ENCODE data around the gene CHCHD5. TPM values are rescaled to one million over a fixed set of nuclear protein-coding genes. Genes with fewer than 3 reads are reported as not detected.
"Not testable (repeated sequence)": the region's sequence is repeated elsewhere in the genome, so short reads cannot be mapped to it uniquely, and the experiment has no call there.

CHCHD5 gene, protein sequence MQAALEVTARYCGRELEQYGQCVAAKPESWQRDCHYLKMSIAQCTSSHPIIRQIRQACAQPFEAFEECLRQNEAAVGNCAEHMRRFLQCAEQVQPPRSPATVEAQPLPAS
- 52.5 and 56.4 TPM in 2 replicates for total RNA-seq (2014; rRNA removed; shearing (Covaris generic))
- polyA plus RNA-seq (2015; cell fraction: cytosol; rRNA removed), result 48.3 and 53.1 TPM in 2 replicates
- polyA plus RNA-seq (2015; cell fraction: nucleus; rRNA removed), result 19.1 and 20.9 TPM in 2 replicates

DNA sequence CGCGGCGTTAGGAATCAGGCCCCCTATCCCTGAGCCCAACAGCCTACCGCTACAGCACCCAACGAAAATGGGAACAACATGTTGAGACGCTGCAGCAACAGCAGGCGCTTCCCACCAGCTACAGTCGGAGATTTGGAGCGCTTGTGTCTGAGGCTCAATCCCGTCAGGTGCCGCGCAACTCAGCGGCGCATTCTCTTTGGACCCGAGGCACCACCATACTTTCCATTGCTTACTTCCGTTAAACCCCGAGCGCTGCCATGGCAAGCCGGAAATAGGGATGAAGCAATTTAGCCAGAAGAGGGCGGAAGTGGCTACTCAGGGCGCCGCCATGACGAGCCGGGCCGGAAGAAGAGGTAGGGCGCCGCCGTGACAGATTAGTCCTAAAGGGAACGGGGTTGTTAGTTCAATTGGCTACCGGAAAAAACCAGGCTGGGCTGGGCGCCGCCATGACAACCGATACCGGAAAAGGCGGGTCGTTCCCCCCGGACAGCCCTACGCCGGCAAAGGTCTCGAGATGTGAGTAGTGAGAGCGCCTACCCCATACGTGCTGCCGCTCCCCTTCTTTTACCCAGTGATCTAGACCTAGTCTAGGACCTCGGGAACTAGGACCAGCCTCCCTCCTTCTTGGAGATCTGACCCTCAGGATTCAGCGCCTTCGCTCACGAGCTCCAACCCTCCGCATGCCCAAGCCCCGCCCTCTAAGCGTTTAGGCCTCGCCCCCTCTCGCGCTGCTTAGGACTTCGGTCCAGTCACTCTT is at the start of gene CHCHD5:
Gene CHCHD5 (plus strand): TSS at position 476 of the 757 bp plus-strand sequence. CDS start 39 bp downstream, at position 515.
- DNase-seq (ENCODE audit: low read depth), result peak; percentile 99

DNA sequence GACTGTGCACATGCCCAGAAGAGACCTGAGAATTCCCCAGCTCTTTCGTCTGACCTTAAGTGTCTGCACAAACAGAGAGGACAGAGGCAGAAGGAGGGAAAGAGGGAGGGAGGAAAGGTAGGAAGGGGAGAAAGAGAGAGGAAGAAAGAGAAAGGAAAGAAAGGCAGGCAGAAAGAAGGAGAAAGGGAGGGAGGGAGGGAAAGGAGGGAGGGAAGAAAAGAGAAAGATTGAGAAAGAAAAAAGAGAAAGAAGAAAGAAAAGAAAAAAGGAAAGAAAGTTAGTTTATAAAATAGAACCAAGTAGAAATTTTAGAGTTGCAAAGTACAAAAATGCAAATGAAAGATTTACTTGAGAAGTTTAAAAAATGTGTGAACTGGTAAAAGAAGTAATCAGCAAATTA is 49.6 kb upstream of the CHCHD5 start:
- DNase-seq (ENCODE audit: low read depth), result no peak

DNA sequence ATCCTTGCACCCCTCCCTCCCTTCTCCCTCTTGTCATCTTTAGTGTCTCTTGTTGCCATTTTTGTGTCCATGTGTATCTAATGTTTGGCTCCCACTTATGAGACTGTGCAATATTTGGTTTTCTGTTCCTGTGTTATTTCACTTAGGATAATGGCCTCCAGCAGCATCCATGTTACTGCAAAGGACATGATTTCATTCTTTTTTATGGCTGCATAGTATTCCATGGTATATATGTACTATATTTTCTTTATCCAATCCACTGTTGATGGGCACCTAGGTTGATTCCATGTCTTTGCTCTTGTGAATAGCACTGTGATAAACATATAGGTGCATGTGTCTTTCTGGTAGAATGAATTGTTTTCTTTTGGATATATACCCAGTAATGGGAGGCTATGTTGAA is 47.7 kb upstream of the CHCHD5 start:
- not testable (repeated sequence) for DNase-seq (ENCODE audit: low read depth)

DNA sequence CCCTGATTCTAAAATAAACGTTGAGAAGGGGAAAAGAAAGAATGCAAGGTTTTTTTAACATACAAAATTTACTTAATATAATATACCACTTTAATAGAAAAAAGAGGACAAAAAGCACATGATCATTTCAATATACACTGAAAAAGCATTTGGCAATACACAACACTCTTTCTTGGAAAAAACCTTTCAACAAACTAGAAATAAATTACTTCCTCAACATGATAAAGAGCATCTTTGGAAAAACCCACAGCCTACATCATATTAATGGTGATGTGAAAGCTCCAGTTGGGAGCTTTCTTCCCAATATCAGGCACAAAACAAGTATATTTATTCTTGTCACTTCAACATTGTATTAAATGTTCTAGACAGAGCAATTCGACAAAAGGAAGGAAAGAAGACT is 45.1 kb upstream of the CHCHD5 start:
- DNase-seq (ENCODE audit: low read depth), result no peak

DNA sequence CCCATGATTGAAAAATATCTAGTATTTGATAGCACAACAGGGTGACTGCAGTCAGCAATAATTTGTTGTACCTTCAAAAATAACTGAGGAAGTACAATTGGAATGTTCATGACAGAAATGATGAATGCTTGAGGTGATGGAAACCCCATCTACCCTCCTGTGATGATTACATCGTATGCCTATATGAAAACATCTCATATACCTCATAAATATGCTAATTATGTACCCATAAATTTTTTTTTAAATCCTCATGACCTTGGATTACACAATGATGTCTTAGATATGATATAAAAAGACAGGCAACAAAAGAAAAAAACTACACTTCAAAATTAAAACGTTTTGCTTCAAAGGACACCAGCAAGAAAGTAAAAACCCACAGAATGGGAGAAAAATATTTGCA is 43.5 kb upstream of the CHCHD5 start:
- DNase-seq (ENCODE audit: low read depth), result no peak

DNA sequence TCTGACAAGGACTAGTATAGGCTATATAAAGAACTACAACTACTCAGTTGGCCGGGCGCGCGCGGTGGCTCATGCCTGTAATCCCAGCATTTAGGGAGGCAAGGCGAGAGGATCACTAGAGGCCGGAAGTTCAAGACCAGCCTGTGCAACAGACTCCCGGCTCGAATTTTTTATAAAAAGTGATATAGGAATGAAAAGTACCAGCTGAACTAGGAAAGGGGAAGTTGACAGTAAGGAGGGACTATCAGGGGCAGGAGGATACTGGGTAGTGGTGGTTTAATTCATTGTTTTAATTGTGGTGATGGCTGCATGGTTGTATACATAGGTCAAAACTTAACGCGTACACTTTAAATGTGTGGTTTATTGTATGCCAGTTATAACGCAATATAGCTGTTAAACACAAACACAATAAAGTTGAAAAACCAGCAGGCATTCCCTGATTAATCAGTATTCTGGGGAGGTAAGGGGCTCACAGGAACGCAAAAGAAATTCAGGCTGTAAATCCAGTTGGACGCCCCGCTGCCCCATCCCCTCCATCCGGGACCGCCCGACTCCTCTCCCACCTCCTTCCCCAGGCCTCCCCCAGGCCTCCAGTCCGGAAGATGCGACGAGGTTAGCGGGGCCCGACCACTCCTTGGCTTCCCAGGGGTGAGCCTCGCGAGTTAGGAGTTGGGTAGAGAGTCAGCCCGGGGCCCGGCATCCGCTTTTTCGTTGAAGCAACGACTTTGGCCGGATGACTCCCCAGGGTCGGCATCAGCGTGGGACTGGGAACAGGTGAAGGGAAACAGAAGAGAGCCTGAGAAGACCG is 42.9 kb upstream of the CHCHD5 start:
- peak; percentile 39 for DNase-seq (ENCODE audit: low read depth)

DNA sequence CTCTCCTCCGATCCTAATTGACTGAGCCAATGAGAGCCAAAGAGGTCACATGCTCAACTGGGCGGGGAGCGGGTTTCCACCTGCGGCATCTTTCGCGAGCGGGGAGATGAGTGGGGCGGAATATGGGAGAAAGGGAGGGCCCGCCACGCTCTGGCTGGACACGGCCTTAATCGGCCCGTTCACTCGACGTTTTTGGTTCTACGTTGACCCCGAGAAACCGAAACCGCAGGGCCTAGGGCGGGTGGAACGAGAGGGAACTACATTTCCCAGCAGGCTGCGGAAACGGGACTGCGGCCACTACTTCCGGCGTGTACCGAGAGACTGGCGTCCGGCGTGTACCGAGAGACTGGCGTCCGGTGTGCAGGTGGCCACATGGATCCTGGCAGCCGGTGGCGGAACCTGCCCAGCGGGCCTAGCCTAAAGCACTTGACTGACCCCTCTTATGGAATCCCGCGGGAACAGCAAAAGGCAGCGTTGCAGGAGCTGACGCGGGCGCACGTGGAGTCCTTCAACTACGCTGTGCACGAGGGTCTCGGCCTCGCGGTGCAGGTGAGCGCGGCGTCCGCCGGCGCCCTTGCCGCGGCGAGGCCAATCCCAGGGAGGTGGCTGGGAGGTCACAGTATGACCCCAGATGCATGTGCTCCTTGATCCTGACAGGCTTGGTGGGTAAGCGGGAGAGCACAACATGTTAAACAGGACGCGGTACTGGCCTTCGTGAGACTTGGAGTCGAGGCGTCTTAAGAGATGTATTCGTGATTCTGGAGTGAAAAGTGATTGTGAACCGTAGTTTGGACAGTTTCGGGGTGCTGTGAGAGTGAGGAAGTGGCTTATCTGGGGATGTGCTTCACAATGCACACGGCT is 42.1 kb upstream of the CHCHD5 start, which contains the start of gene POLR1B:
Gene POLR1B (plus strand): TSS at position 343 of the 861 bp plus-strand sequence. CDS start 30 bp downstream, at position 373.
- DNase-seq (ENCODE audit: low read depth), result peak; percentile 88

DNA sequence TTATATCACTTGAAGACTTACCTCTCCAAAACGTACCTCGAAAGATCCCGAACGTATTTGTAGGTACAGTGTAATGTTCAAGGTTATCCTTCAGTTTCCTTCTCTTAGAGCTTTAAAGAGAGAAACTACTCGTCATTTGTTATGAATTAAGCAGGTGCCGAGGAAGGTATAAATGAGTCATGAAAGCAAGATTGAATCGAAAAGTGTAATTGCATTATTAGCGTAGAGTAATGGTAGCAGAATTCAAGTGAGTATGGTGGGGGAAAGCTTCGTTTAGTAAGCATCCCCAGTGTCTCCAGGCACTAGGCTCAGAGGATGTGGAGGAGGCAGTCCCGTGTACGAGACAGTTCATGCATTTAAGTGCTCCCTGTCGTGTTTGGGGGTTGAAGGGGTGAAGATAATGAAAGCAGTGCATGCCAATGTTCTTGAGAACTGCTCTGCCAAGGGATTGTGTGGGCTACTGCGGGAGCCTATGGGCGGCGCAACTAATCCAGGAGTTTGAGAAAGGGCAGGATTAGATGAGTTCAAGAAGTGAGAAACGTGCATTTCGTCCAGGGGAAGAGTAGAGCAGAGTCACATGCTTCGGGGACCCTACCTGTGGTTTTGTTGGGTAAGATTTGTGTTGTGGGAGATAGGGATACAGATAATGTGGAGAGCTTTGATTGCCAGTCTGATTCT is 41.3 kb upstream of the CHCHD5 start:
- DNase-seq (ENCODE audit: low read depth), result peak; percentile 31

DNA sequence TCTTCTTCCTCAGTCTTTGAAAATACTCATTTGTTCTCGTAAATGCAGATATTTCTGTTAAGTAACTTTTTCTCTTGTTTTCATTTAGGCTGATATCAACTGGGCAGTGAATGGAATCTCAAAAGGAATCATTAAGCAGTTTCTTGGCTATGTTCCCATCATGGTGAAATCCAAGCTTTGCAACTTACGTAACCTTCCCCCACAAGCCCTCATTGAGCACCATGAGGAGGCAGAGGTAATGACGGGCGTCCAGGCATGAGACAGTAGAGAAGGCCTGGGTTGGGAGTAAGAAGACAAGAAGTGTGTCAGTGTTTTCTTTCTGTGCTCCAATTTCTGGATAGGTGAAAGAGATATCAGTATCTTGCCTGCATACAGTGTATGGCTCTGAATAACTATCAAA is 37.1 kb upstream of the CHCHD5 start:
- DNase-seq (ENCODE audit: low read depth), result no peak

DNA sequence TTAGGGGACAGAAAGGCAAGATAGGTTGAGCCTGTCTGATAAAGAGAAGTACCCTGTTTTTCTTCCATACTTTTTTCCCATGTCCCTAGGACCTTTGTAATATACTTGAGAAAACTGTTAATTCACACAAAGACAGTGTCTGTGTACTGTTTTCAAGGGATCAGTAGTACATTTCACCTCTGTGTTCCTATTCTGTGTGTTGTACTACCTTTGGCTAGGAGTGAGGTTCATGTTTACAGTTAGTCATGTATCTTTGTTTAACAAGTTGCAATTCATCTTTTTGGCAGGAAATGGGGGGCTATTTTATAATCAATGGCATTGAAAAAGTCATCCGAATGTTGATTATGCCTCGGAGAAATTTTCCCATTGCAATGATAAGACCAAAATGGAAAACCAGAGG is 35.4 kb upstream of the CHCHD5 start:
- DNase-seq (ENCODE audit: low read depth), result no peak

DNA sequence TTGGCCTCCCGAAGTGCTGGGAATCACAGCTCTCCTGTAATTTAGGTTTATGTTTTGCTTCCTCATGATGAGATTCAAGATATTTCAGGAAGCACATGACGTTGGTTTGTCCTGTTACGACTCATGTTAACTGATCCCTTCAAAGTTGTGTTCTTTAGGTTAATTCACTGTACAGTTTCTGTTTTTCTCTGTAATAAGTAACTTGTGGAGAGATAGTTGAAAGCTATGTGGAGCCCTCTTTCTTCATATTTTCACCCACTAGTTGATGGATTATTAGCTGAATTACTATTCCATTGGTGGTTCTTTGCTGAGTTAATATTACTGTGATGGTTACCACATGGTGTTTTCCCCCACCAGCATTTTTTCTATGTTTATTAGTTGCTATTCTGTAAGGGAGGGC is 18.3 kb upstream of the CHCHD5 start:
- no peak for DNase-seq (ENCODE audit: low read depth)

DNA sequence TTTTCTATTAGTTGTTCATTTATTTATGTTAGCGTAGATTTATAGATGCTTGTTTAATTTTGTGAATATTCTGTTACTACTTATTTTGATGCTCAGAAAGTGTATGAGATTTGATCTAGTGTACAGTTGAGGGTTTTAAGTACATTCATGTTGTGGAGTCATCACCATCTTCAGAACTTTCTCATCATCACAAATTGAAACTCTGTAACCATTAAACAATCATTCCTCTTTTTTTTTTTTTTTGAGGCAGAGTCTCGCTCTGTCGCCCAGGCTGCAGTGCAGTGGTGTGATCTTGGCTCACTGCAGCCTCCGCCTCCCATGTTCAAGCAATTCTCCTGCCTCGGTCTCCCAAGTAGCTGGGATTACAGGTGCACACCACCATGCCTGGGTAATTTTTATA is 17.9 kb upstream of the CHCHD5 start:
- DNase-seq (ENCODE audit: low read depth), result not testable (repeated sequence)

DNA sequence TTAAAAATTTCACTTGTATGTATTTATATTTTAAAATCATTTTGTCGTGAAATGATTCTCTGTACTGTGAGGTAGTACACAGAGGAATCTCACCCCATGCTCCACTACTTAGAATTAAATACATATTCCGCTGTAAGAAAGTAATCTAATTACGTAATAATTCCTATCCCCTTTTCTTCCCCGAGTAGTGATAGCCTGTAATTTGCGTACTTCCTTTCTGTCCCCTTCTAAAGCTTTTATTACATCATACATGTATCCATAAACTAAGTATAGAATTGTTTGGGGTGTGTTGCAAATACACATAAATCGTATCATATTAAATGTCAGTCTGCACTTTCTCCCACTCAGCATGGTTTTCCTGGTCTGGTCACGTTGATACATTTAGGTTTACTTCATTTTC is 12.4 kb upstream of the CHCHD5 start:
- no peak for DNase-seq (ENCODE audit: low read depth)

DNA sequence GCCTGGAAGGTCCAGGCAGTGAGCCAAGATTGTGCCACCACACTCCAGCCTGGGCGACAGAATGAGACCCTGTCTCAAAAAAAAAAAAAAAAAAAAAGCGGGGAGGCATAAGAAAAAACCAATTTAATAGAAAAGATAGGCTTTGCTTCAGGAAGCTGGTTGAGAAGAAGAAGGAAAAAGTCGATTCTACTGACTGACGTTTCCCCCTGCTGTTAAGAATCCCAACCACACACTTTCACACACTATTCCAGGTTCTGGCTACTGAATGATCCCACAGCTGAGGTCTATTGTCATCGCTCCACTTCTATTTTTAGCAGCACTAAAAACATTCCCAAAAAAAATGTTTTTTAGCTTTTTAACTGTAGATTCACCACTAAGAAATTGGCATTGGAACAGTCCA is 6.7 kb upstream of the CHCHD5 start:
- DNase-seq (ENCODE audit: low read depth), result peak; percentile 34

DNA sequence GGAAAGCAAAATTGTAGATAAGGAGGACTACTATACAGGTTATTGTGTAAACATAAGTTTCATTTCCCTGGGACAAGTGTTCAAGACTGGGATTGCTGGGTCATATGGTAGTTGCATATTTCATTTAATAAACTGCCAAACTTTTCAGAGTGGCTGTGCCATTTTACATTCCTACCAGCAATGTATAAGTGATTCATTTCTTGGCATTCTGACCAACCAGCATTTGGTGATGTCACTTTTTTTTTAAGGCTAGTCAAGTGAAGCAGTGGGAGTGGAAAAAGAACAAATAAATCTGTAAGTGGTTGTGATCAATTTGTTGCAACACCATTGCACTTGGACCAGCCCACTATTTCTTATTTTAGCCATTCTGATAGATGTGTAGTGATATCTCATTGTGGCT is 5.2 kb upstream of the CHCHD5 start:
- peak; percentile 81 for DNase-seq (ENCODE audit: low read depth)

DNA sequence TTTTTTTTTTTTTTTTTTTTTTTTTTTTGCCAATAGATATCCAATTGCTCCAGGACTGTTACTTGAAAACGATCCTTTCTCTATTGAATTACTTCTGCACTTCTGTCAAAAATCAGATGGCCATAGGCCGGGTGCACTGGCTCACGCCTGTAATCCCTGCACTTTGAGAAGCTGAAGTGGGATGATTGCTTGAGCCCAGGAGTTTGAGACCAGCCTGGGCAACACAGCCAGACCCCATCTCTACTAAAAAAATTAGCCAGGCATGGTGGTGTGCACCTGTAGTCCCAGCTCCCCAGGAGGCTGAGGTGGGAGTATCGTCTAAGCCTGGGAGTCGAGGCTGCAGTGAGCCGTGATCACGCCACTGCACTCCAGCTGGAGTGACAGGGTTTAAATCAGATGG is 4.3 kb upstream of the CHCHD5 start:
- DNase-seq (ENCODE audit: low read depth), result no peak

DNA sequence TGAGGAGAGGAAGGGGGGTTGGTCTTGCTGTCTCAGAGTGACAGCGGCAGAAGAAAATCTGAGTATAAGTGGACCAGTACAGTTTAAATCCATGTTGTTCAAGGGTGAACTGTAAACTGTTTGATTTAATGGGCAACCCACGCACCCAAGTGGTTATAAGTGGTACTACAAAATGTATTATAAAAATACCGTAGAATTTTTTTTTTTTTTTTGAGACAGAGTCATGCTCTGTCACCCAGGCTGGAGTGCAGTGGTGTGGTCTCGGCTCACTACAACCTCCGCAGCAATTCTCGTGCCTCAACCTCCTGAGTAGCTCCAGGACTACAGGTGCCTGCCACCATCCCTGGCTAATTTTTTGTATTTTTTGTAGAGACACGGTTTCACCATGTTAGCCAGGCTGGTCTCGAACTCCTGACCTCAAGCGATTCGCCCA is 2.1 kb upstream of the CHCHD5 start:
- DNase-seq (ENCODE audit: low read depth), result peak; percentile 85

DNA sequence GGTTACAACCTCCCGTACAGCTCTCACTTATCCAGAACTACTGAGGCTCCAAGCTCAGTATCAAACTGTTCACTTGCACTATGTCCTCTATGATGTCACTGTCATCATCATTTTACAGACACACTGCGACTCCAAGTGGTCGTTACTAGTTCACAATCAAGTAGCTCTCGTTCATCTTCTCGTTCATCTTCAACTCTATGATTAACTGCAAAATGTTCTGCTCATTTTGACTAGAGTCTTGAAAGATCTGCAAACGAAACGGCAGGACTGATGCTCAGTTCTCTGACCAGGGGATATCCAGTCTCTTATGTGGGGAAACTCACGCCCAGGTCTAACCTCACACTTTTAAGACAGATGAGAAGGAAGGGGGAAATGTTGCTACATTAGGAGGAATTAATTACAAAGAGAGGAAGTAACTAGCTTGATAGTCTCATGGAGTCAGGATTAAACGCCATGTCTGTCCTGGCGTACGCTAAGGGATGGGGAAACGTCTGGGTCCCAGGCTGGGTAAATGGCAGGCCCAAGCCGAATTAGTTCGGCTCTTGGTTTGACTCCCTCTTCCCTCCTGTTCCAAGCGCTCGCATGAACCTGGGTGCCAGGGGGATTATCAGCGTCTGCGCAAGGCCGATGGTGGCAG is 794 bp upstream of the CHCHD5 start:
- DNase-seq (ENCODE audit: low read depth), result no peak

DNA sequence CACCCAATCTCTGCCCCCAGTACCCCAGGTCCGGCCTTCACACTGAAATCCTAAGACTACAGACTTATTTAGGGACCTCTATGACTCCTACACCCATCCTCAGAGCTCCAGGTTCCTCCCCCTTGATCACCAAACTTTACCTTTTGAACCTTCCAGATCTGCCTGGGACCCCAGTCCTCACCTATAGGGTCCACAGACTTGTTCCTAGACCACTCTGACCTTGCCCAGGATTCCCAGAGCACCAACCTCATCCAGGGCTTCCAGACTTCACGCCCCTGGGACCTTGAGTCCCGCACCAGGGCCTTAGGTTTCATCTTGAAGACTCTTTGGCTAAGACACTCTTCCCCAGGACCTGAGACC is 462 bp downstream of the CHCHD5 start:
- no peak for DNase-seq (ENCODE audit: low read depth)

DNA sequence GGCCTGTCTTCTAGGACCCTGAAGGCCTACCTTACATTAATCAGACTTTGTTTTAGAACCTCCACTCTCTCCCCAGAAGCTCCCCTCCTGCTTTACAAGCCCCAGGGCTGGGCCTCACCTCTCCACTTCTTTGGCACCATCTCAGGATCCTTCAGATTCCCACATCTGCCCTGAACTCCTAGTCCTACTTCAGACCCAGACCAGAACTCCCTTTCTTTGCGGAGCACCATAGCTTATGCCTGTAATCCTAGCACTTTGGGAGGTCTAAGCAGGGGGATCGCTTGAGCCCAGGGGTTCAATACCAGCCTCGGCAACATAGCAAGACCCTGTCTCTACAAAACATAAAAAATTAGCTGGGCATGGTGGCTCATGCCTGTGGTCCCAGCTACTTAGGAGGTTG is 991 bp downstream of the CHCHD5 start:
- no peak for DNase-seq (ENCODE audit: low read depth)

Data from HT1080 (cell line).